ENCODE measurements around the gene ABCD3. TPM values are rescaled to one million over a fixed set of nuclear protein-coding genes. Genes with fewer than 3 reads are reported as not detected.

ABCD3 gene
- polyA plus RNA-seq, 1 donor from 2014 or later: 46.4 TPM

DNA sequence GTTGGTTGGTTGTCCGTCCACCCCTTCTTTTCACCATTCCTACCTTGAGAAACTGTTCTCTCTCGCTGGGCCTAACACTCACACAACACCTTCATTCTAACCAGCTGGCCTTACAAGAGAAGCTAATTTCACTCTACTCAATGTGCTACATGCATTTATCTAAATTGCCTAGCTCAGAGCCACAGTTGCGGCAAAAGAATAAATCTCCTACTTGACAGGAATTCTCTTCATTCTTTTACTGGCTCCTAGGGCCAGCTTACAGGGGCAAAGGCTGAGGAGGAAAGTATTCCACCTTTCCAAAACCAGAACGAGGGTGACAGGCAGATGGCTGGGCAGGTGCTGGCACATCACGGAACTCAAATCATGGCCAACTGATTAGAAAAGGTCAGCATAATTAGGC, 116.9 kb downstream of the ABCD3 start:
- Histone ChIP-seq H3K4me3 (ENCODE audit: low read length) (no peak overlapping the region), H3K36me3 (ENCODE audit: insufficient read depth, low read length) (no peaks in the 10 kb centered on the region), H2AFZ (ENCODE audit: low read depth, low read length) (no peak overlapping the region), H3K9ac (ENCODE audit: low read length) (no peak overlapping the region), H3K9me2 (ENCODE audit: insufficient read depth, low read length) (no peaks in the 10 kb centered on the region), H4K20me1 (ENCODE audit: insufficient read depth) (no peaks in the 10 kb centered on the region), H3K9me3 (ENCODE audit: low read length) (no peaks in the 10 kb centered on the region), H3K27ac (ENCODE audit: low read length) (no peak overlapping the region), H3K79me2 (replicated peaks; ENCODE audit: insufficient read depth, low read length) (no peaks in the 10 kb centered on the region), H3K4me2 (ENCODE audit: low read length) (no peak overlapping the region), H3K27me3 (ENCODE audit: insufficient read depth, low read depth, low read length) (no peaks in the 10 kb centered on the region), H3F3A (ENCODE audit: insufficient read depth, low read length, poor library complexity, severe bottlenecking) (no peaks in the 10 kb centered on the region)
- TF ChIP-seq POLR2AphosphoS5 (IDR thresholded peaks at IDR 0.05): no peak
- no peak for TF ChIP-seq RAD21 (conservative IDR thresholded peaks at IDR 0.05)
- no peak for TF ChIP-seq SMC3 (conservative IDR thresholded peaks at IDR 0.05; ENCODE audit: poor library complexity)
- TF ChIP-seq, protein P1, sequence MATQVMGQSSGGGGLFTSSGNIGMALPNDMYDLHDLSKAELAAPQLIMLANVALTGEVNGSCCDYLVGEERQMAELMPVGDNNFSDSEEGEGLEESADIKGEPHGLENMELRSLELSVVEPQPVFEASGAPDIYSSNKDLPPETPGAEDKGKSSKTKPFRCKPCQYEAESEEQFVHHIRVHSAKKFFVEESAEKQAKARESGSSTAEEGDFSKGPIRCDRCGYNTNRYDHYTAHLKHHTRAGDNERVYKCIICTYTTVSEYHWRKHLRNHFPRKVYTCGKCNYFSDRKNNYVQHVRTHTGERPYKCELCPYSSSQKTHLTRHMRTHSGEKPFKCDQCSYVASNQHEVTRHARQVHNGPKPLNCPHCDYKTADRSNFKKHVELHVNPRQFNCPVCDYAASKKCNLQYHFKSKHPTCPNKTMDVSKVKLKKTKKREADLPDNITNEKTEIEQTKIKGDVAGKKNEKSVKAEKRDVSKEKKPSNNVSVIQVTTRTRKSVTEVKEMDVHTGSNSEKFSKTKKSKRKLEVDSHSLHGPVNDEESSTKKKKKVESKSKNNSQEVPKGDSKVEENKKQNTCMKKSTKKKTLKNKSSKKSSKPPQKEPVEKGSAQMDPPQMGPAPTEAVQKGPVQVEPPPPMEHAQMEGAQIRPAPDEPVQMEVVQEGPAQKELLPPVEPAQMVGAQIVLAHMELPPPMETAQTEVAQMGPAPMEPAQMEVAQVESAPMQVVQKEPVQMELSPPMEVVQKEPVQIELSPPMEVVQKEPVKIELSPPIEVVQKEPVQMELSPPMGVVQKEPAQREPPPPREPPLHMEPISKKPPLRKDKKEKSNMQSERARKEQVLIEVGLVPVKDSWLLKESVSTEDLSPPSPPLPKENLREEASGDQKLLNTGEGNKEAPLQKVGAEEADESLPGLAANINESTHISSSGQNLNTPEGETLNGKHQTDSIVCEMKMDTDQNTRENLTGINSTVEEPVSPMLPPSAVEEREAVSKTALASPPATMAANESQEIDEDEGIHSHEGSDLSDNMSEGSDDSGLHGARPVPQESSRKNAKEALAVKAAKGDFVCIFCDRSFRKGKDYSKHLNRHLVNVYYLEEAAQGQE (IDR thresholded peaks at IDR 0.05; ENCODE audit: borderline replicate concordance): no peak
- TF ChIP-seq MXI1 (conservative IDR thresholded peaks at IDR 0.05; ENCODE audit: poor library complexity, severe bottlenecking): no peak
- TF ChIP-seq TAF1 (IDR thresholded peaks at IDR 0.05; ENCODE audit: low read depth): no peak
- TF ChIP-seq EP300 (conservative IDR thresholded peaks at IDR 0.05; ENCODE audit: poor library complexity, severe bottlenecking): no peak

DNA sequence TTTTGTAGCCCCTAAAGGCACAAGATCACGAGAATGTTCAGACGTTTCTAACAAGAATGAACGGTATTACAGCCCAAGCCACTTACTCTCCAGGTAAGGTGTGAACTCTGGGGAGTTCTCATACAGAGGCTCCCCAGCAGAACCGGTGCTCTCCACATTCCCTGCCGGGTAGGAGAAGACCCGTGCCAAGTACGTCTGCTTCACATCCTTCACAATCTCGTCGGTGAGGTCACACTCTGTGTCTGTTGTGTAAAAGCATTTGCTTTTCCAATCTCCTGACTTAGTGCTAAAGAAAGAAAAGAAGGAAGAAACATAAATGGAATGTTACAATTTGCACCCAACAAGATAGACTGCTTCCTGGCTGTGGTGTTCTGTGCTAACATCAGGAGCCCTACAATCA, 117.7 kb downstream of the ABCD3 start:
- no peaks in the 10 kb centered on the region for H3F3A ChIP-seq (ENCODE audit: insufficient read depth, low read length, poor library complexity, severe bottlenecking)
- no peak overlapping the region for H3K4me2 ChIP-seq (ENCODE audit: low read length)
- H3K36me3 ChIP-seq (ENCODE audit: insufficient read depth, low read length): no peaks in the 10 kb centered on the region
- H4K20me1 ChIP-seq (ENCODE audit: insufficient read depth): no peaks in the 10 kb centered on the region
- no peaks in the 10 kb centered on the region for H3K9me3 ChIP-seq (ENCODE audit: low read length)
- H3K9me2 ChIP-seq (ENCODE audit: insufficient read depth, low read length): no peaks in the 10 kb centered on the region
- H3K4me3 ChIP-seq (ENCODE audit: low read length): no peak overlapping the region
- no peak overlapping the region for H3K9ac ChIP-seq (ENCODE audit: low read length)
- no peaks in the 10 kb centered on the region for H3K79me2 ChIP-seq (replicated peaks; ENCODE audit: insufficient read depth, low read length)
- no peak overlapping the region for H2AFZ ChIP-seq (ENCODE audit: low read depth, low read length)
- no peak for TF ChIP-seq MXI1 (conservative IDR thresholded peaks at IDR 0.05; ENCODE audit: poor library complexity, severe bottlenecking)
- no peak for TF ChIP-seq EZH2 (IDR thresholded peaks at IDR 0.05; ENCODE audit: borderline replicate concordance, insufficient read depth, low read length, poor library complexity, severe bottlenecking)
- TF ChIP-seq, protein P1 (IDR thresholded peaks at IDR 0.05; ENCODE audit: borderline replicate concordance): no peak
- TF ChIP-seq, protein P2, sequence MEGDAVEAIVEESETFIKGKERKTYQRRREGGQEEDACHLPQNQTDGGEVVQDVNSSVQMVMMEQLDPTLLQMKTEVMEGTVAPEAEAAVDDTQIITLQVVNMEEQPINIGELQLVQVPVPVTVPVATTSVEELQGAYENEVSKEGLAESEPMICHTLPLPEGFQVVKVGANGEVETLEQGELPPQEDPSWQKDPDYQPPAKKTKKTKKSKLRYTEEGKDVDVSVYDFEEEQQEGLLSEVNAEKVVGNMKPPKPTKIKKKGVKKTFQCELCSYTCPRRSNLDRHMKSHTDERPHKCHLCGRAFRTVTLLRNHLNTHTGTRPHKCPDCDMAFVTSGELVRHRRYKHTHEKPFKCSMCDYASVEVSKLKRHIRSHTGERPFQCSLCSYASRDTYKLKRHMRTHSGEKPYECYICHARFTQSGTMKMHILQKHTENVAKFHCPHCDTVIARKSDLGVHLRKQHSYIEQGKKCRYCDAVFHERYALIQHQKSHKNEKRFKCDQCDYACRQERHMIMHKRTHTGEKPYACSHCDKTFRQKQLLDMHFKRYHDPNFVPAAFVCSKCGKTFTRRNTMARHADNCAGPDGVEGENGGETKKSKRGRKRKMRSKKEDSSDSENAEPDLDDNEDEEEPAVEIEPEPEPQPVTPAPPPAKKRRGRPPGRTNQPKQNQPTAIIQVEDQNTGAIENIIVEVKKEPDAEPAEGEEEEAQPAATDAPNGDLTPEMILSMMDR (IDR thresholded peaks at IDR 0.05; ENCODE audit: poor library complexity, severe bottlenecking): no peak
- no peak for TF ChIP-seq TAF1 (IDR thresholded peaks at IDR 0.05; ENCODE audit: low read depth)
- TF ChIP-seq POLR2AphosphoS5 (IDR thresholded peaks at IDR 0.05): no peak
- TF ChIP-seq SMC3 (conservative IDR thresholded peaks at IDR 0.05; ENCODE audit: poor library complexity): no peak
- no peak for TF ChIP-seq EP300 (conservative IDR thresholded peaks at IDR 0.05; ENCODE audit: poor library complexity, severe bottlenecking)
- TF ChIP-seq RAD21 (conservative IDR thresholded peaks at IDR 0.05): no peak
- no peak overlapping the region for H3K27ac ChIP-seq (ENCODE audit: low read length)
- peaks cover 5% of the 10 kb centered on the region for H3K27me3 ChIP-seq (ENCODE audit: insufficient read depth, low read depth, low read length)
